HG02943 (cell line): Measurements from ENCODE around the gene CLPSL1.
"Not testable (repeated sequence)": the region's sequence is repeated elsewhere in the genome, so short reads cannot be mapped to it uniquely, and the experiment has no call there.

Source experiments
- ATAC-seq: cut with Tn5 transposase; IDR thresholded peaks from one replicate; pipeline ENCODE4 v1.9.1; 2021; ENCODE audit warnings: mild to moderate bottlenecking, low read depth, moderate library complexity; ENCODE audit not compliant: unreplicated experiment

Gene CLPSL1

DNA sequence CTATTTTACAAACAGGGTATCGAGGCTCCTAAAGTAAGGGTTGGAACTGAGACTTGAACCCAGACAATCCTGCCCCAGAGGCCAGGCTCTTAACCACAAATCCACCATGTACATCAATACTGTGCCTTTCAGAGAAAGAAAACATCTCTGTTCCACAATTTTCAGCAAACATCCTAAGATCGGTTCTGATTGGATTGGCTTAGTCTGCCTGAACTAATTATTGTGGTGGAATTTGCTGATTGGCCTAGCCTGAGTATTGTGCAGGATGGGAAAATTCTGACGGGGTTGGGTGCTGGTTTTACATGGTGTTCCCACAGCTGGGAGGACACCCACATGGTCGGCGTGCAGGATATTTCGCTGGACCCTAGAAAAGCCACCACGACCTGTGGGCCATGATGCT, at the start of gene CLPSL1:
Gene CLPSL1 (plus strand): TSS at position 301 of the 400 bp plus-strand sequence. CDS start 92 bp downstream, at position 393.
- ATAC-seq: no peak

- peak; percentile 49 for ATAC-seq
These were observed 49.4 kb upstream of the CLPSL1 start for GRCh38 chr6:35731414-35731735.

DNA sequence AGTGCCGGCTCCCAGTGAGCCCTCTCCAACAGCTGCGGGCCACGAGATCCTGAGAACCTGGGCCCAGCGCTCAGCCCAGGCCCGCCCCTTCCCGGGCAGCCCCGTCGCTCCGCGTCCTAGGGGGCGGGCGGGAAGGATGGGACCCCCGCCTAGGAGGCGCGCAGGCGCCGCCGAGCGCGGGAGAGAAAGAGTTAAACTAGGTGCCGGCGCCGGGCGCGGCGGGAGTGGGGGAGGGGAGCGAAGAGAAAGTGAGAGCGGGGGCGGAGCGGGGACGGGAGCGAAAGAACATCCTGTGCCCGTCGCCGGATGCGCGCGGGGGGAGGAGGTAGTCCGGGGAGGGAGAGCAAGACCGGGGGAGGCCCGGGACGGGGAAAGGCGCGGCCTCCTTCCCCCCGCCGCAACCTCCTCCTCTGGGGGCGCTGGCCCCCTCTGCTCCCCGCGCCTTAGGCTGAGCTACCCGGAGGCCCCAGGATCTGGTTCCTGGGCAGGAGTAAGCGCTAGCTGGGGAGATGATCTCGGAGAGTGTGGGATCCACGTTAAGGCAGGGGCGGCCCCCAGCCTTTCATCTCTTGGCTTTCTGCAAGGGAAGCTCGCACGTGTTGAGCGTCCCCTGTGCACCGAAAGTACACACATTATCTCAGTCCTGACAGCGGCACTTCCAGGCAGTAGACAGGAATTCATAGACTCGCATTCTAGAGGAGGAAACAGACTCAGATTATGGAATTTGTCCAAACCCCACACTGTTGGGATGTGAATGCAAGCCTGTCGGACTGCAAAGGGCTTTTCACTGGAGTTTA, 48.9 kb upstream of the CLPSL1 start:
- peak; percentile 39 for ATAC-seq

DNA sequence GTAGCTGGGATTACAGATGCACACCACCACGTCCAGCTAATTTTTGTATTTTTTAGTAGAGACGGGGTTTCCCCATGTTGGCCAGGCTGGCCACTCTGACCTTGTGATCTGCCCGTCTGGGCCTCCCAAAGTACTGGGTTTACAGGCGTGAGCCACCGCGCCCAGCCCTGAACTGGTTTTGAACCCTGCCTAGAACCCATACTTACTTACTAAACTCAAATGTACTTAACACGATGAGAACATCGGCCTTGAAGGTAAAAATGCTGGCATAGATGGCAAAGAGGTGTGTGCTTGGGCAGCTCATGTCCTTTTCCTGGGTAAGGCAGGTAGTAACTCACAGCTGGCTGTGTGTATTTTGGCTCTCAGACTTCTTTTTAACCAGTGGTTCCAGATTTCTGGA, 47.2 kb upstream of the CLPSL1 start:
- no peak for ATAC-seq

DNA sequence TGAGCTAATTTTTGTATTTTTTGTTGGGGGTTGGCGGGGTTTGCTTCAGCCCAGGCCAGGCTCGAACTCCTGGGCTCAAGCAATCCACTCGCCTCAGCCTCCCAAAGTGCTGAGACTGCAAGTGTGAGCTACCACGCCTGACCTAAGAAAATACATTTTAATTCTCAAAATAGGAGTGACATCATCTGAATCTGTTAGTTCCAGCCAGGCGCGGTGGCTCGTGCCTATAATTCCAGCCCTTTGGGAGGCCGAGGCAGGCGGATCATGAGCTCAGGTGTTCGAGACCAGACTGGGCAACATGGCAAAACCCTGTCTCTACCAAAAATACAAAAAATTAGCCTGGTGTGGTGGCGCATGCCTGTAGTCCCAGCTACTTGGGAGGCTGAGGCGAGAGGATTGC, 46.5 kb upstream of the CLPSL1 start:
- not testable (repeated sequence) for ATAC-seq

DNA sequence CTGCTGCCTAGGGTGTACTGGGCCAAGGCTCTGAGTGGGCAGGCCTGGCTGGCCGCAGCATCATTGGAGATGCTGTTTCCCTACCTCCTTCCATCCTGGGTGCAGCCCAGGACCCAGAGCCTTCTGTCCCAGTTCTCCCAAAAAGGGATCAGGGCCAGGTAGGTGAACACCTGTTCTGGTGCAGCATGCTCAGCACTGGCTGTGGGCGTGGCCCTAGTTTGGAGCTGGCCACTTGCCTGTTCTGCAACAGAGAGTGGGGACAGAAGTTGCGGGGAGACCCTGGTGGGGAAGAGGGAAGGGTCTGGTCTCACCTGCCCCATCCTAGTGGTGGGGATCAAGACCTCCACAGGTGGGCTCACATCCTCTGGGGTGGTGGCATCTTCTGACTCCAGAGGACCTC, 45.4 kb upstream of the CLPSL1 start:
- no peak for ATAC-seq

DNA sequence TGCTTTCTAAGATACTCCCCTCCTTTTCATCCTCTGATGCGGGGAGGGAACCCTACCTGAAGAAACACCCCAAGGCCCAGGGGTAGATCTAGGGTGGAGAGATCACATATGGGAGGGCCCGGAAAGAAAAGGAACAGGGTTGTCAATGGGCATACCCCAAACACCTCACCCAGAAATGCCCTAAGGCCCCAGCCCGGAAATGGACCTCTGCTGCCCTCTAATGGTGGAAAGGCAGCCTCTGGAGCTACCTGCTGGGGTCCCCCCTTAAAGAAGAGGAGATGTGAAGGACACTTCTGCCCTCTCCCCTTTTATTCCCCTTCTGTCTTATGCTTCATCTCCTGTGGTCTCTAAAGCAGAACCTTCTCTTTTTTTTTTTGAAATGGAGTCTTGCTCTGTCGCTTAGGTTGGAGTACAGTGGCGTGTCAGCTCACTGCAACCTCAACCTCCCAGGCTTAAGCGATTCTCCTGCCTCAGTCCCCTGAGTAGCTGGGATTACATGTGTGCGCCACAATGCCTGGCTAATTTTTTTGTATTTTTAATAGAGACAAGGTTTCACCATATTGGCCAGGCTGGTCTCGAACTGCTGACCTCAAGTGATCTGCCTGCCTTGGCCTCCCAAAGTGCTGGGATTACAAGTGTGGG, 44.4 kb upstream of the CLPSL1 start:
- ATAC-seq: no peak

GRCh38 chr6:35736982-35737412, 43.8 kb upstream of the CLPSL1 start, which contains the start of gene ARMC12:
Gene ARMC12 (plus strand): TSS chr6:35737032. CDS start chr6:35737109, 77 bp downstream.
- ATAC-seq: no peak

- ATAC-seq: no peak
These were observed 43.2 kb upstream of the CLPSL1 start for GRCh38 chr6:35737413-35738211.

GRCh38 chr6:35739645-35740524, 40.9 kb upstream of the CLPSL1 start:
- no peak for ATAC-seq

DNA sequence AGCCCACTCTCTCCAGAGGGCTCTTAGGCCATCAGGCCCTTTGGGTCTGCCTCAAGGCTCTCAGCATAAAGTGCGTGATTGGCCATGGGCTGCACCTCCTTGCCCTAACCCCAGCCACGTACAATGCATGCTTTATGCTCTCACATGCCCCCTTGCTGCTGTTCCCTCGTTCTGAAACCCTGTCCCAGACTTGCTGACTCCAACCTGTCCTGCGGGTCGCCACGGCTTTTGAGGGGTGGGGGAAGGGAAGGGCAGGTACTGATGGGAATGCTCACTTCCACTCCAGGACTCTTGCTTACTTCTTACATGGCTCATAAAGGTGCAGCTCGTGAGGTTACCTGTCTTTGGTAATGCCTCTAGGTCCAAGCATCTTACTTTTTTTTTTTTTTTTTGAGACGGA, 38.0 kb upstream of the CLPSL1 start:
- ATAC-seq: no peak

DNA sequence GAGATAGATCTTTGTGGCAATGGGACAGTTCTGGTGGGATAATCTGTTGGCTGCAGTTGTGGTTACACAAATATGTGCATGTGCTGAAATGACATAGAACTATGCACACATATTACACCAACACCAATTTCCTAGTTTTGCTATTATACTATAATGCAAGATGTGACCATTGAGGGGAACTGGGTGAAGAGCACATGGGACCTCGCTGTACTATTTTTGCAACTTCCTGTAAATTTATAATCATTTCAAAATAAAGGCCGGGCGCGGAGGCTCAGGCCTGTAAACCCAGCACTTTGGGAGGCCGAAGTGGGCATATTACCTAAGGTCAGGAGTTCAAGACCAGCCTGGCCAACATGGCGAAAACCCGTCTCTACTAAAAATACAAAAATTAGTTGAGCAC, 35.3 kb upstream of the CLPSL1 start:
- ATAC-seq: no peak

DNA sequence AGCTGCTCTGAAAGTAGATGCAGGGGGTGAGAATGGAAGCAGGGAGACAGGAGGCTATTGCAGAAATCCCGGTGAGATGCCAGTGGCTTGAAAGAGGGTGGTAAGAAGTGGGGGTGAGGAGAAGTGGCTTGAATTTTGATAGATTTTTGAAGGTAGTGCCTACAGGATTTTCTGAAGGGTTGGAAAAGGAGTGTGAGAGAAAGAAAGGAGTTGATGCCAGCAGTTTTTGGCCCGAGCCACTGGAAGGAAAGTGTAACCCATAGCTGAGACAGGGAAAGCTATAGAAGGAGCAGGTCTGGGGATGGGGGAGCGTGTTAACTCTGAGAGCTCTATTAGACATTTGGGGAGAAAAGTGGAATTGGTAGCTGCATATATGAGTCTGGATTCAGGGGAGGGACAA, 34.3 kb upstream of the CLPSL1 start:
- no peak for ATAC-seq

GRCh38 chr6:35747877-35748276, 32.9 kb upstream of the CLPSL1 start:
- no peak for ATAC-seq

GRCh38 chr6:35750557-35750956, 30.3 kb upstream of the CLPSL1 start:
- no peak for ATAC-seq

DNA sequence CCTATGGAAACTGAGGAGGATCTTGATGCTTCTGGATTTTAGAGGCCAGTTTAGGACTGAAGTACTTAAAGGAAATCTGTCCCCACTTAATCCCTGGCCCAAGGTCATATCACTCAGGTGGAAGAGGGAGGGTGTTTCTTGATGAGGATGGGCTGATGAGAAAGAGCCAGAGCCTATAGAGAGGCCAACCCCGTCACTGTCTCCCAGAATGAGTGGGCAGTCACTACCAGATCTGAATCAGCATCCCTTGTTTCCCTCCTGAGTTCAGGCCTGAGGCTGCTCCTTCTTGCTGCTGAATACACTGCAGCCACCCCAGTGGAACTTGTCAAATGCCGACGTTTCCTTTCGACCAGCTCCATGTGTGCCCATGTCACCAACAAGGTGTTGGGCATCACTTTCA, 29.2 kb upstream of the CLPSL1 start:
- no peak for ATAC-seq

DNA sequence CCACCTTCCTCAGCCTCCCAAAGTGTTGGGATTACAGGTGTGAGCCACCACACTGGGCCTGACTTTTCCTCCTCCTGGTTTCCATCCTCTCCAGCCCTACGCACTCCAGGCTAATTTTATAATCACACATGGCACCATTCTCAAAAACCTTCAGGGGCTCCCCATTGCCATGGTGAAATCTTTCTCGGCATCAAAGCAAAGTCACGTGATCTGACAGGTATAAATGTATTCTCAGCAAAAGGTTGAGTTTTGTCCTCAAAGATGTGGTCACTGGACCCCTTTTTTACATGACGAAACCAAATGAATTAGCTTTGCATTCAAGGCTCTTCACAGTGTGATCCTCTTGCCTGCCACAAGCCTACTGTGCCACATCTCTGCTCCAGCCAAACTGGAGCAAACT, 28.5 kb upstream of the CLPSL1 start:
- no peak for ATAC-seq

DNA sequence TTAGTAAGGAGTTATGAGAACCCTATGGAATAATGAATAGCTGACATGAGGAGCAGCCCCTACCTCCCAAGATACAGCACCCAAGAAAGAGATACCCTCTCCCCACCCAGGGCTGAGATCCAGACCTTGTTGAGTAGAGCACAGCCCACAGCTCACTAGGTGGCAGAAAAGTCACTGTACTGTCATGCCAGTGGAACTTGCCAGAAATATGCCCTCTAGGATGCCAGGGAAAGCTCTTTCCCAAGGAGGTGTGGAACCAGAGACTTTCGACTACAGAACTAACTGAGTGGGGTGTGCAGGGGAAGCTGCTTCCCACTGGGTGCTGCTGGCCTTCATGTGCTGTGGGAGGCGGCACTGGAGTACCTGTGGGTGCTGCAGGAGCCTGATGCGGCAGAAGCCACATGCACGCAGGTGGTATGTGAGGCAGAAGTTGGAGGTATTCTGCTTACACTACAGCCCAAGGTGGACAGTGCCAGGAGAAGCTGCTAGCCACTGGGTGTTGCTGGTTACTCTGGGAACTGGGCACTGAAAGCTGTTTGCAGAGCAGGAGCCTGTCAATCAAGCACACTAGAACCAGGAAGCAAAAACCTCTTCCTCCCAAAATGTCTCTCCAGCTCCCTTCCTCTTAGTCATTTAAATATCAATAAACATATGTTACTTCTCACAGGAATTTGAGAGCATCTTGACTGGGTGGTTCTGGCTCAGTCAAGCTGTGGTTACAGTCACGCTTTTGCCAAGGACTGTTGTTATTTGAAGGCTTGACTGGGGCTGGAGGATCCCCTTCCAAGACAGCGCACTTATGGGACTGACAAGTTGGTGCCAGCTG, 26.2 kb upstream of the CLPSL1 start:
- ATAC-seq: no peak

GRCh38 chr6:35755278-35755924, 25.4 kb upstream of the CLPSL1 start:
- ATAC-seq: no peak
